NCI-H774 (cell line): ENCODE results near the gene WDR38.

Experiments
- DNase-seq: peaks from one replicate; lab custom pipeline; 2025; lab: John Stamatoyannopoulos, UW

Gene WDR38

GRCh38 chr9:124852829-124853531 is at the start of gene WDR38:
Gene WDR38 (plus strand): TSS chr9:124853460. CDS start chr9:124853532, 72 bp downstream.
- DNase-seq = peak; percentile 67

- no peak for DNase-seq
Observed at GRCh38 chr9:124803911-124804310, 49.3 kb upstream of the WDR38 start.

GRCh38 chr9:124805186-124805585 is 48.1 kb upstream of the WDR38 start:
- DNase-seq = no peak

GRCh38 chr9:124808246-124808956 is 44.9 kb upstream of the WDR38 start:
- no peak for DNase-seq

GRCh38 chr9:124809211-124809610 is 44.0 kb upstream of the WDR38 start:
- no peak for DNase-seq

- no peak for DNase-seq
Observed at GRCh38 chr9:124809741-124810500, 43.3 kb upstream of the WDR38 start.

GRCh38 chr9:124810663-124811355 is 42.5 kb upstream of the WDR38 start:
- DNase-seq = no peak

- DNase-seq = no peak
Observed at GRCh38 chr9:124812441-124812876, 40.8 kb upstream of the WDR38 start.

- DNase-seq = no peak
Observed at GRCh38 chr9:124813041-124813440, 40.2 kb upstream of the WDR38 start.

- DNase-seq = no peak
Observed at GRCh38 chr9:124813501-124814163, 39.6 kb upstream of the WDR38 start.

- no peak for DNase-seq
Observed at GRCh38 chr9:124814164-124814535, 39.1 kb upstream of the WDR38 start.

GRCh38 chr9:124815601-124816000 is 37.7 kb upstream of the WDR38 start:
- DNase-seq = no peak

- no peak for DNase-seq
Observed at GRCh38 chr9:124818431-124819281, 34.6 kb upstream of the WDR38 start.

- DNase-seq = no peak
Observed at GRCh38 chr9:124820698-124821623, 32.3 kb upstream of the WDR38 start.

GRCh38 chr9:124828489-124829333 is 24.5 kb upstream of the WDR38 start:
- DNase-seq = no peak

- DNase-seq = no peak
Observed at GRCh38 chr9:124829334-124829669, 24.0 kb upstream of the WDR38 start.

GRCh38 chr9:124830593-124830992 is 22.7 kb upstream of the WDR38 start:
- DNase-seq = no peak

GRCh38 chr9:124831642-124832364 is 21.5 kb upstream of the WDR38 start:
- DNase-seq = no peak
